Endothelial cell of umbilical vein (primary cell): ENCODE data around the gene ESPNL. TPM values are rescaled to one million over a fixed set of nuclear protein-coding genes. Genes with fewer than 3 reads are reported as not detected.

Source experiments
- BruUV-seq: library from RNA; stranded (reverse); fragments of 400-500 nt; replicated peaks from 2 replicates; lab custom pipeline; 2021; lab: Mats Ljungman, UMichigan
- CTCF ChIA-PET: fragments of 300-600, 350-600 bp; sonication (Branson Sonifier 250); formaldehyde crosslinking; loops from one replicate; lab custom pipeline; 2021; ENCODE audit warnings: antibody characterized with exemption, inconsistent platforms; lab: Charles Lee
- POLR2A ChIA-PET: fragments of 300-600, 350-600 bp; sonication (Branson Sonifier 250); formaldehyde crosslinking; loops from one replicate; lab custom pipeline; 2021; ENCODE audit warnings: antibody characterized with exemption, inconsistent platforms; lab: Charles Lee
- DNase-seq: peaks from one replicate; pipeline ENCODE4 v3.0.0-alpha.2; 2011; ENCODE audit warnings: low read depth, low spot score
- FAIRE-seq: peaks from 2 replicates; lab custom pipeline; 2011; peaks lifted over from hg19 to GRCh38; lab: Jason Lieb, UNC
- H2AFZ ChIP-seq: 2 replicates; pipeline ENCODE4 v1.6.0; 2012; ENCODE audit warnings: low read depth, low read length, control low read depth, inconsistent platforms
- H3K27ac ChIP-seq: 2 replicates; pipeline ENCODE4 v1.5.1; 2011; ENCODE audit warnings: low read depth, mild to moderate bottlenecking, control low read depth, low read length, moderate library complexity; ENCODE audit not compliant: insufficient read depth
- H3K27me3 ChIP-seq, 2 experiments: 2 replicates each; pipeline versions ENCODE4 v1.6.0 to v1.6.1; 2011; ENCODE audit warnings: low read length in 2 of 2, mixed read lengths in 1 of 2; ENCODE audit not compliant: control insufficient read depth in 2 of 2, insufficient read depth in 2 of 2
- H3K36me3 ChIP-seq, 2 experiments: 2 replicates in 1 of 2; 3 replicates in 1 of 2; pipeline ENCODE4 v1.5.1; 2011; ENCODE audit warnings: low read length in 2 of 2, mild to moderate bottlenecking in 1 of 2, moderate library complexity in 1 of 2; ENCODE audit not compliant: control insufficient read depth in 2 of 2, insufficient read depth in 2 of 2; ENCODE audit errors: extremely low read depth in 1 of 2
- H3K4me1 ChIP-seq: 3 replicates; pipeline ENCODE4 v1.5.1; 2011; ENCODE audit warnings: mild to moderate bottlenecking, low read length; ENCODE audit not compliant: control insufficient read depth, insufficient read depth; ENCODE audit errors: extremely low read depth
- H3K4me2 ChIP-seq: 2 replicates; pipeline ENCODE4 v1.6.1; 2011; ENCODE audit warnings: low read length, control low read depth, mixed read lengths; ENCODE audit not compliant: insufficient read depth
- H3K4me3 ChIP-seq, 3 experiments: fragments of 200-600 bp in 1 of 3; sonication (generic), shearing (Covaris generic) in 1 of 3; replicated peaks in 1 of 3; 2 replicates each; pipeline ENCODE4 v1.5.1; 2011 to 2016; ENCODE audit warnings: control low read depth in 3 of 3, low read length in 3 of 3, mild to moderate bottlenecking in 2 of 3, inconsistent platforms in 1 of 3, low read depth in 1 of 3, moderate library complexity in 1 of 3; ENCODE audit not compliant: insufficient read depth in 1 of 3
- H3K79me2 ChIP-seq: 2 replicates; pipeline ENCODE4 v1.6.0; 2012; ENCODE audit warnings: low read length, inconsistent platforms; ENCODE audit not compliant: control insufficient read depth, insufficient read depth
- H3K9ac ChIP-seq: replicated peaks from 2 replicates; pipeline ENCODE3; 2011; ENCODE audit warnings: low read length, control low read depth; ENCODE audit not compliant: insufficient read depth; ENCODE audit errors: extremely low read depth
- H3K9me1 ChIP-seq: replicated peaks from 3 replicates; pipeline ENCODE4 v1.6.0; 2011; ENCODE audit warnings: mild to moderate bottlenecking, low read length; ENCODE audit not compliant: control insufficient read depth, insufficient read depth; ENCODE audit errors: extremely low read depth
- H3K9me3 ChIP-seq: replicated peaks from 2 replicates; pipeline ENCODE4 v1.5.1; 2012; ENCODE audit warnings: low read length, inconsistent platforms; ENCODE audit not compliant: control insufficient read depth, insufficient read depth
- H4K20me1 ChIP-seq: replicated peaks from 2 replicates; pipeline ENCODE3; 2011; ENCODE audit warnings: mild to moderate bottlenecking, low read length; ENCODE audit not compliant: control insufficient read depth, insufficient read depth; ENCODE audit errors: extremely low read depth
- CTCF ChIP-seq, 2 donors: IDR thresholded peaks; 1 replicate in 1 of 2; 2 replicates in 1 of 2; pipeline ENCODE4 v1.5.1; 2011; ENCODE audit warnings: low read length in 2 of 2, mild to moderate bottlenecking in 2 of 2, moderate library complexity in 2 of 2, control low read depth in 1 of 2, inconsistent platforms in 1 of 2, low read depth in 1 of 2; ENCODE audit not compliant: insufficient read depth in 1 of 2; ENCODE audit errors: extremely low read depth in 1 of 2
- EZH2 ChIP-seq: IDR thresholded peaks from 2 replicates; pipeline ENCODE4 v1.6.1; 2012; ENCODE audit warnings: borderline replicate concordance, low read depth, mild to moderate bottlenecking, moderate library complexity, low read length, inconsistent platforms; ENCODE audit not compliant: severe bottlenecking
- FOS ChIP-seq: IDR thresholded peaks from 2 replicates; pipeline ENCODE4 v1.6.1; 2011; ENCODE audit warnings: mild to moderate bottlenecking, low read length, moderate library complexity, borderline replicate concordance; ENCODE audit not compliant: insufficient read depth
- GATA2 ChIP-seq: IDR thresholded peaks from 2 replicates; pipeline ENCODE4 v1.7.0; 2011; ENCODE audit warnings: low read depth, mild to moderate bottlenecking, moderate library complexity, mixed read lengths, low read length; ENCODE audit not compliant: insufficient read length, insufficient read depth
- JUN ChIP-seq: IDR thresholded peaks from 2 replicates; pipeline ENCODE4 v1.6.1; 2011; ENCODE audit warnings: borderline replicate concordance, low read depth; ENCODE audit not compliant: insufficient read length, insufficient read depth
- MAX ChIP-seq: IDR thresholded peaks from 2 replicates; pipeline ENCODE4 v1.6.1; 2011; ENCODE audit not compliant: insufficient read depth, insufficient read length
- MYC ChIP-seq: IDR thresholded peaks from one replicate; pipeline ENCODE4 v1.6.1; 2011; ENCODE audit warnings: mild to moderate bottlenecking, low read depth, low read length
- POLR2A ChIP-seq: IDR thresholded peaks from 2 replicates; pipeline ENCODE4 v1.6.1; 2012; ENCODE audit warnings: low read depth, mild to moderate bottlenecking, control low read depth, low read length
- POLR2AphosphoS5 ChIP-seq: IDR thresholded peaks from 2 replicates; pipeline ENCODE4 v1.6.1; 2012; ENCODE audit warnings: low read depth, mild to moderate bottlenecking, control low read depth, low read length, moderate library complexity; ENCODE audit not compliant: insufficient read depth
- dilution Hi-C: fragments of 300-500 bp; cut with MboI; formaldehyde crosslinking; loops from one replicate; pipeline ENCODE4 v1.15.0; 2019; ENCODE audit warnings: low sequenced_read_pairs; ENCODE audit not compliant: extremely low pct_ligation_motif_present
- intact Hi-C: fragments of 100-400 bp; cut with micrococcal nuclease; formaldehyde crosslinking; loops from one replicate; pipeline ENCODE4 v1.10.0; 2022
- polyA plus RNA-seq, 4 experiments: library from polyadenylated mRNA; depleted of rRNA in 3 of 4; stranded (reverse) in 3 of 4; unstranded in 1 of 4; fragments of >200 nt; gene quantifications; 2 replicates each; pipeline versions ENCODE4 v1.2.1 to v1.2.3, GENCODE V29; 2011 to 2012; ENCODE audit warnings: missing spikeins in 1 of 4
- total RNA-seq: library from RNA; stranded (reverse); gene quantifications from 2 replicates; pipeline ENCODE4 v1.2.3, GENCODE V29; 2021

Gene ESPNL
- total and polyA plus RNA-seq, 2 donors (not counting 3 experiments of a cell fraction or from before 2014, with no cell fraction given) = not detected

- H3K27ac ChIP-seq = no peak overlapping the region
- no peak overlapping the region for H3K4me3 ChIP-seq
- DNase-seq (no peak), FAIRE-seq (no peak)
- no peaks in the 10 kb centered on the region for H3K36me3 ChIP-seq
- no peak for TF ChIP-seq CTCF (IDR thresholded peaks at IDR 0.05; ENCODE audit: extremely low read depth in 1 of 2, insufficient read depth in 1 of 2, low read depth in 1 of 2, low read length in 2 of 2)
- TF ChIP-seq POLR2AphosphoS5 = no peak
- no peak for TF ChIP-seq EZH2
- no peak for TF ChIP-seq POLR2A
- no peak for TF ChIP-seq JUN
- TF ChIP-seq MAX = no peak
- no peak for TF ChIP-seq MYC
- no peak for TF ChIP-seq GATA2
- TF ChIP-seq FOS = no peak
- BruUV-seq = no TSS peak
- no peak overlapping the region for H3K4me2 ChIP-seq
- no peak overlapping the region for H2AFZ ChIP-seq
- H4K20me1 ChIP-seq = no peaks in the 10 kb centered on the region
- no peaks in the 10 kb centered on the region for H3K4me1 ChIP-seq
- no peaks in the 10 kb centered on the region for H3K27me3 ChIP-seq
- H3K79me2 ChIP-seq = no peaks in the 10 kb centered on the region
- intact Hi-C loops = no loop called here
- ChIA-PET CTCF (interaction anchor here (0.7 to 1.0 kb wide), 3 partner anchors 10 to 204 kb away, joined by 3 to 5 read pairs (median 3); no protein-coding TSS in a partner anchor), POLR2A (interaction anchor here (0.7 kb wide), 1 partner anchor 11 kb away, joined by 7 read pairs; no protein-coding TSS in a partner anchor)
- no peak overlapping the region for H3K9ac ChIP-seq
- H3K9me3 ChIP-seq = no peaks in the 10 kb centered on the region
- no peaks in the 10 kb centered on the region for H3K9me1 ChIP-seq
- dilution Hi-C loops = no loop called here
These were observed 27.3 kb downstream of the ESPNL start for GRCh38 chr2:238127165-238128060.
